ENCODE results near the gene SLC6A17.

The SLC6A17 gene

GRCh38 chr1:110130113-110130591 is 20.1 kb upstream of the SLC6A17 start:
- no peaks in the 10 kb centered on the region for H3K9me3 Mint-ChIP-seq
- no peak overlapping the region for H3K27ac Mint-ChIP-seq
- H3K27me3 Mint-ChIP-seq, result peaks cover 13% of the 10 kb centered on the region
- no peaks in the 10 kb centered on the region for H3K4me1 Mint-ChIP-seq
- no peaks in the 10 kb centered on the region for H3K36me3 Mint-ChIP-seq
- H3K4me3 Mint-ChIP-seq, result no peak overlapping the region

GRCh38 chr1:110130989-110131388 is 19.3 kb upstream of the SLC6A17 start:
- Mint-ChIP-seq H3K4me3 (no peak overlapping the region), H3K4me1 (no peaks in the 10 kb centered on the region), H3K9me3 (no peaks in the 10 kb centered on the region), H3K36me3 (no peaks in the 10 kb centered on the region), H3K27ac (no peak overlapping the region), H3K27me3 (peaks cover 14% of the 10 kb centered on the region)

GRCh38 chr1:110132682-110133081 is 17.6 kb upstream of the SLC6A17 start:
- peaks cover 10% of the 10 kb centered on the region for H3K4me1 Mint-ChIP-seq
- H3K9me3 Mint-ChIP-seq, result no peaks in the 10 kb centered on the region
- H3K4me3 Mint-ChIP-seq, result no peak overlapping the region
- peaks cover 16% of the 10 kb centered on the region for H3K27me3 Mint-ChIP-seq
- H3K27ac Mint-ChIP-seq, result no peak overlapping the region
- no peaks in the 10 kb centered on the region for H3K36me3 Mint-ChIP-seq

- no peaks in the 10 kb centered on the region for H3K9me3 Mint-ChIP-seq
- H3K27me3 Mint-ChIP-seq, result peaks cover 16% of the 10 kb centered on the region
- no peak overlapping the region for H3K4me3 Mint-ChIP-seq
Measured at GRCh38 chr1:110133436-110133835, 16.9 kb upstream of the SLC6A17 start.

GRCh38 chr1:110134050-110134595 is 16.2 kb upstream of the SLC6A17 start:
- Mint-ChIP-seq H3K4me3 (no peak overlapping the region), H3K9me3 (no peaks in the 10 kb centered on the region), H3K27me3 (peaks cover 16% of the 10 kb centered on the region), H3K27ac (no peak overlapping the region), H3K4me1 (peaks cover 13% of the 10 kb centered on the region), H3K36me3 (no peaks in the 10 kb centered on the region)

More at GRCh38 chr1:110133436-110133835, 16.9 kb upstream of the SLC6A17 start:
- Mint-ChIP-seq H3K27ac (no peak overlapping the region), H3K4me1 (peaks cover 13% of the 10 kb centered on the region), H3K36me3 (no peaks in the 10 kb centered on the region)

GRCh38 chr1:110135246-110135645 is 15.0 kb upstream of the SLC6A17 start:
- Mint-ChIP-seq H3K9me3 (no peaks in the 10 kb centered on the region), H3K27me3 (peaks cover 19% of the 10 kb centered on the region), H3K4me1 (peaks cover 13% of the 10 kb centered on the region), H3K36me3 (no peaks in the 10 kb centered on the region), H3K4me3 (no peak overlapping the region), H3K27ac (no peak overlapping the region)

- Mint-ChIP-seq H3K27me3 (peaks cover 20% of the 10 kb centered on the region), H3K27ac (no peak overlapping the region), H3K4me3 (no peak overlapping the region), H3K9me3 (no peaks in the 10 kb centered on the region), H3K36me3 (no peaks in the 10 kb centered on the region), H3K4me1 (peaks cover 13% of the 10 kb centered on the region)
Measured at GRCh38 chr1:110135666-110136065, 14.6 kb upstream of the SLC6A17 start.

- no peak overlapping the region for H3K4me3 Mint-ChIP-seq
- peaks cover 17% of the 10 kb centered on the region for H3K27me3 Mint-ChIP-seq
- no peak overlapping the region for H3K27ac Mint-ChIP-seq
- no peaks in the 10 kb centered on the region for H3K9me3 Mint-ChIP-seq
- H3K36me3 Mint-ChIP-seq, result no peaks in the 10 kb centered on the region
- H3K4me1 Mint-ChIP-seq, result peaks cover 13% of the 10 kb centered on the region
Measured at GRCh38 chr1:110136911-110137310, 13.4 kb upstream of the SLC6A17 start.

- peaks cover 22% of the 10 kb centered on the region for H3K27me3 Mint-ChIP-seq
Measured at GRCh38 chr1:110138956-110139355, 11.3 kb upstream of the SLC6A17 start.

GRCh38 chr1:110144366-110144765 is 5.9 kb upstream of the SLC6A17 start:
- H3K4me1 Mint-ChIP-seq, result no peaks in the 10 kb centered on the region
- H3K27me3 Mint-ChIP-seq, result peaks cover 18% of the 10 kb centered on the region
- no peaks in the 10 kb centered on the region for H3K36me3 Mint-ChIP-seq
- no peak overlapping the region for H3K27ac Mint-ChIP-seq
- H3K4me3 Mint-ChIP-seq, result no peak overlapping the region
- H3K9me3 Mint-ChIP-seq, result no peaks in the 10 kb centered on the region

More at GRCh38 chr1:110138956-110139355, 11.3 kb upstream of the SLC6A17 start:
- peaks cover 13% of the 10 kb centered on the region for H3K4me1 Mint-ChIP-seq
- H3K36me3 Mint-ChIP-seq, result no peaks in the 10 kb centered on the region
- no peaks in the 10 kb centered on the region for H3K9me3 Mint-ChIP-seq
- no peak overlapping the region for H3K4me3 Mint-ChIP-seq
- no peak overlapping the region for H3K27ac Mint-ChIP-seq

GRCh38 chr1:110148961-110149360 is 1.3 kb upstream of the SLC6A17 start:
- Mint-ChIP-seq H3K4me3 (no peak overlapping the region), H3K9me3 (no peaks in the 10 kb centered on the region), H3K4me1 (no peaks in the 10 kb centered on the region), H3K27me3 (peaks cover 22% of the 10 kb centered on the region), H3K27ac (no peak overlapping the region), H3K36me3 (no peaks in the 10 kb centered on the region)

- no peaks in the 10 kb centered on the region for H3K9me3 Mint-ChIP-seq
- peaks cover 32% of the 10 kb centered on the region for H3K27me3 Mint-ChIP-seq
- no peak overlapping the region for H3K27ac Mint-ChIP-seq
- H3K4me3 Mint-ChIP-seq, result no peak overlapping the region
- no peaks in the 10 kb centered on the region for H3K4me1 Mint-ChIP-seq
- H3K36me3 Mint-ChIP-seq, result no peaks in the 10 kb centered on the region
Measured at GRCh38 chr1:110151175-110151669, 928 bp downstream of the SLC6A17 start.

- peaks cover 38% of the 10 kb centered on the region for H3K27me3 Mint-ChIP-seq
- no peak overlapping the region for H3K27ac Mint-ChIP-seq
- H3K4me3 Mint-ChIP-seq, result no peak overlapping the region
- no peaks in the 10 kb centered on the region for H3K4me1 Mint-ChIP-seq
- H3K36me3 Mint-ChIP-seq, result no peaks in the 10 kb centered on the region
- no peaks in the 10 kb centered on the region for H3K9me3 Mint-ChIP-seq
Measured at GRCh38 chr1:110152133-110152785, 2.0 kb downstream of the SLC6A17 start.

GRCh38 chr1:110153407-110153950 is 3.2 kb downstream of the SLC6A17 start:
- no peaks in the 10 kb centered on the region for H3K9me3 Mint-ChIP-seq
- H3K4me1 Mint-ChIP-seq, result no peaks in the 10 kb centered on the region
- H3K36me3 Mint-ChIP-seq, result no peaks in the 10 kb centered on the region
- H3K27me3 Mint-ChIP-seq, result peaks cover 43% of the 10 kb centered on the region
- H3K4me3 Mint-ChIP-seq, result no peak overlapping the region
- H3K27ac Mint-ChIP-seq, result no peak overlapping the region

GRCh38 chr1:110155878-110156522 is 5.7 kb downstream of the SLC6A17 start:
- Mint-ChIP-seq H3K27me3 (peaks cover 36% of the 10 kb centered on the region), H3K27ac (no peak overlapping the region), H3K36me3 (no peaks in the 10 kb centered on the region), H3K4me3 (no peak overlapping the region), H3K9me3 (no peaks in the 10 kb centered on the region), H3K4me1 (no peaks in the 10 kb centered on the region)

- H3K4me3 Mint-ChIP-seq, result no peak overlapping the region
- no peaks in the 10 kb centered on the region for H3K9me3 Mint-ChIP-seq
- no peaks in the 10 kb centered on the region for H3K36me3 Mint-ChIP-seq
- peaks cover 25% of the 10 kb centered on the region for H3K27me3 Mint-ChIP-seq
- H3K4me1 Mint-ChIP-seq, result no peaks in the 10 kb centered on the region
- H3K27ac Mint-ChIP-seq, result no peak overlapping the region
Measured at GRCh38 chr1:110158261-110158660, 8.0 kb downstream of the SLC6A17 start.

Measured in activated naive CD4-positive, alpha-beta T cell treated with anti-CD3 and anti-CD28 coated beads, Interleukin-2, amount 50 U/mL, for 24 hours (primary cell).